ENCODE measurements around the gene IGLL5.
A peak's percentile ranks its signal among the peaks of the same experiment; 100 is the strongest.

Gene IGLL5

DNA sequence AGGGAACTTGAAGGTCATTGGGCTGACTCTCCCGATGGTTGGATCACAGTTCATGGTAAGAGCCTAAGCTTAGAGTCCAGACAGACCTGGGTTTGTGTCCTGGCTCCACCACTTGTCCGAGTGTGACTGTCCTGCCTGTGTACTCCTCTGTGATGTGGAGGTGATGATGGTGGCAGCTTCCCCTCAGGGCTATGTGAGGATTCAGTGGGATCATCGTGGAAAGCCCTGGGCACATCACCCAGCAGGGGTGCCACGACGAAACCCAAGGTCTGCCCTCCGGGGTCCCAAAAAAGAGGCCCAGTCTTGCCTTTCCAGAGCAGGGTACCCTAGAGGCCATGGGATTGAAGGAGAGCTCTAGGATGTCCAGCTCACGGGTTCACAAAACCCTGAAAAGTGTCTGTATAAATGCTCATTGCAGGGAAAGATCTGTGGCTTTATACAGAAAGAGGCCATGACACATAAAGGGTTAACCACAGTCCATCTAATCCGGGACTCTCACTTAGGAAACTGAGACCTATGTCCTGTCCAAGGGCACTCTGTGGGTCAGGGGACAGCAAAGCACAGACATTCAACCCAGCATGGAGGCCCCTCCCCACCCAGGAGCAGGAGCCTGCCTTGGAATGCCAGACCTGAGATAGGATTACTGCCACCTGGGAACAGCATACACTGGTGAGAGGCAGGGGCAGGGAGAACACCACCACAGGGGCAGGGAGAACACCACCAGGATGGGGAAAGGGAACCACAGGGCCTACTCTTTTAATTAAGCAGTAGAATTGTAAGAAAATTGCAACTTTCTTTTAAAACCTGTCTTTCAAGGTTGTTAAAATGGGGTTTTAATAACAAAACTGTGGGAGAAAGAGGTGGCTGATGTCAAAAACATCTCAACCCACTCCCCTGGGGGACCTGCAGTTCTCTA lies 51.3 kb downstream of the IGLL5 start:
- no peak for DNase-seq (ENCODE audit: low read depth in 2 of 2)

DNA sequence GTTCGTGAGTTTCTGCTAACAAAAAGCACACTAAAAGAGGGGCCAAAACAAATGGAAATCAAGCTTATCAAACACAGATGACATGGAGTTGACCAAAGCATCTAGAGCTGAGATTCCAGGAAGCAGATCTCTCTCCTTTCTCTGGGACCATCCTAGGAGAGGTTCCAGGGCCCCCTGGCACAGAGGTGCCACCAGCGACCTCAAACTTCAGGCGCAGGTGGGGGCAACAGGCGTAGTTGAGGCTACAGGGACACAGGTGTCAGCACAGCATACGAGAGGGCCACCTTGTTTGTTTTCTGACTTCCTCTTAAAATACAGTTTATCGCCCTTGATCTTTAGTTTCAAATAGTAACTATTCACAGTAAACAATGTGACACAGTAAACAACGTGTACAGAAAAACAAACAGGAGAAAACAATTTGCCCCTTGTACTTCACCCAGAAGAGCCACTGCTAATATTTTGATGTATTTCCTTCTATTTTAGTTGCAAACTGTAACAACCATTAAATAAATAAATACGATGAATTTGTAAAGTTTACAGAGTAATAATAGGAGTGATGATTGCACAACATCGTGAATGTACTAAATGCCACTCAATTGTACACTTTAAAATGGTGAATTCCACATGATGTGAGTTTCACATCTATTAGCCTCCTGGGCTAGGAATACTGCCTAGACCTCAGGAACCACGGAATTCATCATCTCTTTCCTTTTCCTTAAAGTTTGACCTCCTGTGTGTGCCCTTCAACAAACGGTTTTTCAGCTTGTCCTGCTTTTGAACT lies 52.2 kb downstream of the IGLL5 start:
- no peak for DNase-seq (ENCODE audit: low read depth in 2 of 2)

DNA sequence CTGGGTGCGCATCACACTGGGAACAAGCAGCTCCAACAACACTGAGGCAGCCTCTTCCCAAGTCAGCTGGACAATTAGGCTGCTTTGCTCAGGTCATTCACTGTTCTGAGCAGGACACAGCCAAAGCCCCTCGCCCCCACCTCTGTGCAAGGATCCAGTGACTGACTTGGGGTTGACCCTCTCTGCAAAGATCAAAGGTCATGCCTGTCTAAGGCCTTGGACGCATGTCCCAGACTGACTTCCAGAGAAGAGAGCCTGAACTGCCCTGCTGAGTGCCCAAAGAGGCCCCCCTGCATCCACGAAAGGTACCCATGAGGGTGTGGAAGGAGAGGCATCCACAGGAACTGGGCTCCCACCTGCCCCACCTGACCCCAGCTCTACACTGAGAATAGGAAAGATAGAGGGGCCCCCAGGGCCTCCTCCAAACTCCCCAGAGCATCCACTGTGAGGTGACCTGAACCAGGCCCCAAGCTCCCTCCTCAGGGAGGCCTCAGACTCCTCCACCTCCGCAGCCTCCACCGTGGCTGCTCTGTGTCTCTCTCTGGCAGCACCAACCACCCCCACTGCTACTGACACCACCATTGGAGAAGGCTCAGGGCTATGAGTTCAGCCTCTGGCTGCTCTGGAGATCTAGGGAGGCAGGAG lies 53.5 kb downstream of the IGLL5 start:
- no peak for DNase-seq (ENCODE audit: low read depth in 2 of 2)

DNA sequence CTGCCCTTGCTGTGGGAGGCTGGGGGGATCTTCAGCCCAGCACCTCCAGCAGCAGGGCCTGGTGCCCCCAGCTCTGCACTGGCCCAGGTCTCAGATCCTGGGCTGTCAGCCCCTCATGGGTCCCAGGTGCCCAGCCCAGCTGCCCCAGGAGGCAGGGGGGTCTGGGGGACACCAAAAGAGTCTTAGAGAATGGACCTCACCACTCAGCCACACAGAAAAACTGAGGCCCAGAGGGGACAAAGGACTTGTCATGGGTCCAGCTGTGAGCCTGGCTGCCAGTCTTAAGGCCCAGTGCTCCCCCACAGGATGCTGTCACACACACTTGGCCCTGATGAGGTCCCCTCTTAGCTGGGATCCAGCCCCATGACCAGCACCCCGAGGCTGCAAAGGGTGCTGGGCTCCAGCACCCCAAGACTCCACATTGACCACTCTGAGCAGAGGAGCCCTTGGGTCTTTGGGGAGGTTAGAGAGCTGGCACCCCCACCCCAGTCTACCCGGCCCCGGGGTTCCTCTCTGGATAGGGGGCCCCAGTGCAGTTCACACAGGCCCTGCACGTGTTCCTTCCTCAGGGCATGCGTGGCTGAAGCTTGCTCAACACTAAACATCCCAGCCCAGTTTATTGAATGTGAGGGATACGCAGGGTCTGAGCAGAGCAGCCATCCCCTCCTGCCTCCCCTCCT lies 54.4 kb downstream of the IGLL5 start:
- no peak for DNase-seq (ENCODE audit: low read depth in 2 of 2)

DNA sequence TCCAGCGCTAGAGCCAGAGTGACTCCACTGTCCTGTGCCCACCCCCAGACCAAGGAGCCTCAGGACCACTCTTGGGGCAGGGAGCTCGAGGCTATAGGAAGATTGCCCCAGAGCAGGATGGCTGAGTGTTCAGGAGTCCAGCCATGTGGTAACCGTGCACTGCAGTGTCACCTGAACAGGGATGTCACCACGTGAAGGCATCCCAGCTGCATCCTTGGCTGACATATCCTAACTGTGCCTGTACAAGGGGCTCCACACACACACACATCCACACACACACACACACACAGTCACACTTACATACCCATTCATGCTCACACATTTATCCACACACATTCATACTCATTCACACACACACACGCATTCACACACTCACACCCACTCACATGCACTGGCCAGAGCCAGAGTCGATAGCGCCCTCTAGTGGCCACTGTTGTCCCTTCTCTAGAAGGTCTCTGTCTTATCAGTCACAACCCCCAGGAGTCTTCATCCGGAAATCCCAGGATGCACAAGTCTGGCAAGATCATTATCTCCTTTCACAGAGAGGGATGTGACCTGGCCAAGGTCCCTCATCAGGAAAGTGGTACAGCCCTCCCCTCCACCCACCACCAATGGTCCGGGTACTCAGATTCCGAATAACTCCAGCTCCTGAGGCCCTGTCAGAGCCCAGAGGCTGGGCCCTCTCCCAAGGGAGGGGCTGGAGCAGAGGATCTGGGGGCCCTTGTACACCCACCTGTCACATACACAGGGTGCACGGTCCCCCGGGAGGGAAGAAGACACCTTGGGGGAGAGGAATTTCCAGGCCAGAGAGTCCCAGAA lies 55.1 kb downstream of the IGLL5 start:
- DNase-seq (ENCODE audit: low read depth in 2 of 2), result peak; percentile 57 to 76

DNA sequence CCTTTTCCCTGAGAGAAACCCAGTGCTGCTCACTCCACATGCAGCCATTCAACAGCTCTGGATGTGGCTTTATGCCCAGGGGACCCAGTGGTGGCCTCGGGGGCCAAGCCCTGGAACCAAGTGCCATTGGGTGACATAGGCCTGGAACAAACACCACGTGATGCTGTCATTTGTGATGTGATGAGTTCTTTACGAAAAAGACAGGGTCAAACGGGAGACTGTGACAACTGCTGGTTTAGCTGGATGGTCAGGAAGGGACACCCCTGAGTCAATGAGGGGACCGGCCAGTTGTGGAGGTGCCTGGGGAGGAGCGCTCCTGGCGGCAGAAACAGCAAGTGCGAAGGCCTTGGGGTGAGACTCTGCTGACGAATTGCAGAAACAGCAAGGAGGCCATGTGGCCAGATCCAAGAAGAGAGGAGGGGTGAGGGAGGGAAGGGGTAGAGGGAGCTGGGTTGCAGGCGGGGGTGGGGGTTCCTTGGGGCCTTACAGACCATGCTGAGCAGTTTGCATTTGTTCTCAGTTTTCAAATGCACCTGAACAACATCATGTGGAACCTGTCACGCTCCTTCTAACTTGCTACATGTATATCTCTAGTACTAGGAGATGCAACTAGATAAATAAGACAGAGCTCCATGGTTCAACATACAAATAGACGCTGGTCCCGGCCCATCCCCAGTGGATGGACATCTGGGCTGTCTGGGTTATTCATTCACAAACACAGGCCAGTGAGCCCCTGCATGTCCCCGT lies 56.1 kb downstream of the IGLL5 start:
- DNase-seq (ENCODE audit: low read depth in 2 of 2), result no peak

DNA sequence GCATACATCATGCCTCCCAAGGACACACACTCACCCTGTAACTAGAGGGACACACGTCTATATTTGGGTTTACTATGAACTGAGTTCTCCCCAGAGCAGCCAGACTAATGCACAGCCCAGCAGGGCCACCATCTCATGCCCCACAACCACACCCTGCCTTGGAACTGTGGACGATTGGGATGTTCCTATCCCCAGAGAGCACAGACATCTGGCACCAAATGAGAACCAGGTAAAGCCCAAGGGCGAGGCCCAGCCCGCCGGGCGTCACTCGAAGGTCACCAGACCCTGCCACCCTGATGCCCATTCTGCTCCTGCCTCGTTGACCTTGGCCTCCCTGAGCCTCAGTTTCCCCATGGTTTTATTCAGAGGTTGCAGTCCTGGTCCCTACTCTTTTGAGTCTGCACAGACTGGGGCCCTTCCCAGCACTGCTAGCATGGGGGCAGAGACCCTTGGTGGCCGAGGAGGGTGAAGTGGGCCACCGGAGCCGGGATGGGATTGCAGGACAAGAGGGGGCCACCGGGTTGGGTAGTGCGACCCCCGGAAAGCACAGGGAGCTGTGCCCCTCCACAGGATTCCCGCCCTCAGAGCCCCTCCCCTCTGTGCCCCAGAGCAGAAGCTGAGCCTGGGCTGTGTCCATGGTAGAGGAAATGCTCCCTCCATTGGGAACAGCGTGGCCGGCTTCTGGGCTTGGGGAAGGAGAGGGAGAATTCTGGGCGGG lies 56.8 kb downstream of the IGLL5 start:
- no peak for DNase-seq (ENCODE audit: low read depth in 2 of 2)

DNA sequence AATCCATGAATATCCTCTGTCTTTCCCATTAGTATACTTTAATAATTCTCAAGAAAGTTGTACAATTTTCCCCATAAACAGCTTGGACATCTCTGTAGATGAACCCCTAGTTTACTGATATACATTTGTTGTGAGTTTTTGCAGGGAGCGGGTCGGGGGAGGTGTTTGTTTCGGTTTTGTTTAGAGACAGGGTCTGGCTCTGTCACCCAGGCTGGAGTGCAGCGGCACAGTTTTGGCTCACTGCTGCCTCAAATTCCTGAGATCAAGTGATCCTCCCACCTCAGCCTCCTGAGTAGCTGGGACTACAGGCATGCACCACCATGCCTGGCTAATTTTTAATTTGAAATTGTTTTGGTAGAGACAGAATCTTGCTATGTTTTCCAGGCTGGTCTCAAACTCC lies 57.6 kb downstream of the IGLL5 start:
- no peak for DNase-seq (ENCODE audit: low read depth in 2 of 2)
